Measurements from ENCODE around the gene SLC15A3.
"Not testable (repeated sequence)": the region's sequence is repeated elsewhere in the genome, so short reads cannot be mapped to it uniquely, and the experiment has no call there.

SLC15A3 gene

GRCh38 chr11:60977224-60977623, 25.2 kb upstream of the SLC15A3 start:
- no peak for DNase-seq

- DNase-seq, result peak in 19 of 51 donors; percentile 10 to 69 (median 27)
These were observed 22.8 kb upstream of the SLC15A3 start for GRCh38 chr11:60974726-60975125.

- DNase-seq, result not testable (repeated sequence)
These were observed 22.3 kb upstream of the SLC15A3 start for GRCh38 chr11:60974316-60974715.

- DNase-seq, result no peak
These were observed 21.7 kb upstream of the SLC15A3 start for GRCh38 chr11:60973699-60974098.

- no peak for DNase-seq
These were observed 20.4 kb upstream of the SLC15A3 start for GRCh38 chr11:60972182-60973030.

- no peak for DNase-seq
These were observed 19.5 kb upstream of the SLC15A3 start, which contains the start of gene CD6 for GRCh38 chr11:60971520-60971919. Gene CD6 (plus strand): TSS chr11:60971680. CDS start chr11:60971866, 186 bp downstream.

GRCh38 chr11:60970890-60971289, 18.9 kb upstream of the SLC15A3 start:
- DNase-seq, result no peak

- peak in 13 of 51 donors; percentile 7 to 59 (median 27) for DNase-seq
These were observed 18.4 kb upstream of the SLC15A3 start for GRCh38 chr11:60970369-60970774.

GRCh38 chr11:60968223-60968622, 16.2 kb upstream of the SLC15A3 start:
- DNase-seq, result no peak

GRCh38 chr11:60966890-60967289, 14.9 kb upstream of the SLC15A3 start:
- no peak for DNase-seq

- DNase-seq, result no peak
These were observed 12.8 kb upstream of the SLC15A3 start for GRCh38 chr11:60964801-60965200.

- no peak for DNase-seq
These were observed 8.4 kb upstream of the SLC15A3 start for GRCh38 chr11:60960405-60960804.

GRCh38 chr11:60959431-60959830, 7.5 kb upstream of the SLC15A3 start:
- no peak for DNase-seq

GRCh38 chr11:60957188-60957587, 5.2 kb upstream of the SLC15A3 start:
- no peak for DNase-seq

GRCh38 chr11:60955571-60955970, 3.6 kb upstream of the SLC15A3 start:
- peak in 1 of 51 donors; percentile 18 for DNase-seq

- no peak for DNase-seq
These were observed 2.4 kb upstream of the SLC15A3 start for GRCh38 chr11:60954421-60954820.

GRCh38 chr11:60953781-60954180, 1.8 kb upstream of the SLC15A3 start:
- DNase-seq, result no peak

GRCh38 chr11:60952742-60953170, 780 bp upstream of the SLC15A3 start:
- DNase-seq, result no peak

- DNase-seq, result no peak
These were observed 421 bp downstream of the SLC15A3 start for GRCh38 chr11:60951606-60951903.

- DNase-seq, result no peak
These were observed 907 bp downstream of the SLC15A3 start for GRCh38 chr11:60950933-60951605.

- DNase-seq, result no peak
These were observed 2.0 kb downstream of the SLC15A3 start for GRCh38 chr11:60950024-60950423.

GRCh38 chr11:60948250-60948649, 3.7 kb downstream of the SLC15A3 start:
- DNase-seq, result no peak

GRCh38 chr11:60947700-60948099, 4.3 kb downstream of the SLC15A3 start:
- peak in 15 of 51 donors; percentile 12 to 71 (median 29) for DNase-seq
